Endodermal cell (in vitro differentiated cells): Measurements from ENCODE around the gene PXN. TPM values are rescaled to one million over a fixed set of nuclear protein-coding genes. Genes with fewer than 3 reads are reported as not detected.

Experiments
- DNase-seq: peaks from one replicate; pipeline ENCODE4 v3.0.0-alpha.2; 2017
- H3K27ac ChIP-seq: 2 replicates; pipeline ENCODE4 v1.5.1; 2013; ENCODE audit warnings: mild to moderate bottlenecking, low read depth, low read length, moderate library complexity
- H3K27me3 ChIP-seq: 2 replicates; pipeline ENCODE4 v1.6.1; 2013; ENCODE audit warnings: mild to moderate bottlenecking, low read length, moderate library complexity; ENCODE audit not compliant: insufficient read depth, control insufficient read depth, poor library complexity, severe bottlenecking
- H3K36me3 ChIP-seq: 2 replicates; pipeline ENCODE4 v1.7.0; 2013; ENCODE audit warnings: mild to moderate bottlenecking, low read length, moderate library complexity; ENCODE audit not compliant: control insufficient read depth, insufficient read depth
- H3K4me1 ChIP-seq: one replicate; pipeline ENCODE4 v1.7.0; 2013; ENCODE audit warnings: low read length; ENCODE audit not compliant: control insufficient read depth, insufficient read depth
- H3K4me3 ChIP-seq: 2 replicates; pipeline ENCODE4 v1.5.1; 2013; ENCODE audit warnings: mild to moderate bottlenecking, low read length, moderate library complexity
- H3K9ac ChIP-seq: 2 replicates; pipeline ENCODE4 v1.6.1; 2013; ENCODE audit warnings: mild to moderate bottlenecking, low read length, moderate library complexity; ENCODE audit not compliant: poor library complexity, severe bottlenecking; ENCODE audit errors: extremely low read depth
- H3K9me3 ChIP-seq: 2 replicates; pipeline ENCODE4 v1.6.1; 2013; ENCODE audit warnings: mild to moderate bottlenecking, low read length, moderate library complexity; ENCODE audit not compliant: control insufficient read depth
- H3K27ac Mint-ChIP-seq: 2 replicates; pipeline ENCODE4 v1.8.0; 2020; ENCODE audit warnings: mixed read lengths
- H3K27me3 Mint-ChIP-seq: 2 replicates; pipeline ENCODE4 v1.8.0; 2021; ENCODE audit warnings: mild to moderate bottlenecking, mixed read lengths; ENCODE audit not compliant: insufficient read depth
- H3K36me3 Mint-ChIP-seq: 2 replicates; pipeline ENCODE4 v1.8.0; 2020; ENCODE audit warnings: low read depth, mixed read lengths
- H3K4me1 Mint-ChIP-seq: 2 replicates; pipeline ENCODE4 v1.8.0; 2020; ENCODE audit warnings: mixed read lengths
- H3K4me3 Mint-ChIP-seq: 2 replicates; pipeline ENCODE4 v1.8.0; 2020; ENCODE audit warnings: mild to moderate bottlenecking, moderate library complexity, mixed read lengths
- H3K9me3 Mint-ChIP-seq: 2 replicates; pipeline ENCODE4 v1.8.0; 2020; ENCODE audit warnings: mild to moderate bottlenecking, mixed read lengths
- WGBS, 2 experiments: methylation state at CpG; one replicate each; pipeline versions ENCODE4 v1.1.5 to v1.1.7; 2013; ENCODE audit warnings: missing lambda C conversion rate in 2 of 2, mixed read lengths in 1 of 2; ENCODE audit not compliant: insufficient coverage in 1 of 2, insufficient read length in 1 of 2; 5-methylcytosine and 5-hydroxymethylcytosine counted together
- total RNA-seq, 2 donors: library from RNA; stranded (reverse); fragmentation: NEBNext Ultra II Directional in 1 of 2; extraction: Animal tissue kit (Norgen Biotek cat#: 25700) in 1 of 2; gene quantifications; 2 replicates in 1 of 2; 3 replicates in 1 of 2; pipeline ENCODE4 v1.2.1, GENCODE V29; 2021
- TF ChIP-seq, protein P1 (sequence below): fragments of 200-600 bp; sonication (generic); conservative IDR thresholded peaks from 2 replicates; pipeline ENCODE4 v1.5.0; 2021; ENCODE audit warnings: antibody characterized with exemption, mild to moderate bottlenecking

Gene PXN
- total RNA-seq, 2 donors from 2014 or later = 58.4 to 92.7 TPM

DNA sequence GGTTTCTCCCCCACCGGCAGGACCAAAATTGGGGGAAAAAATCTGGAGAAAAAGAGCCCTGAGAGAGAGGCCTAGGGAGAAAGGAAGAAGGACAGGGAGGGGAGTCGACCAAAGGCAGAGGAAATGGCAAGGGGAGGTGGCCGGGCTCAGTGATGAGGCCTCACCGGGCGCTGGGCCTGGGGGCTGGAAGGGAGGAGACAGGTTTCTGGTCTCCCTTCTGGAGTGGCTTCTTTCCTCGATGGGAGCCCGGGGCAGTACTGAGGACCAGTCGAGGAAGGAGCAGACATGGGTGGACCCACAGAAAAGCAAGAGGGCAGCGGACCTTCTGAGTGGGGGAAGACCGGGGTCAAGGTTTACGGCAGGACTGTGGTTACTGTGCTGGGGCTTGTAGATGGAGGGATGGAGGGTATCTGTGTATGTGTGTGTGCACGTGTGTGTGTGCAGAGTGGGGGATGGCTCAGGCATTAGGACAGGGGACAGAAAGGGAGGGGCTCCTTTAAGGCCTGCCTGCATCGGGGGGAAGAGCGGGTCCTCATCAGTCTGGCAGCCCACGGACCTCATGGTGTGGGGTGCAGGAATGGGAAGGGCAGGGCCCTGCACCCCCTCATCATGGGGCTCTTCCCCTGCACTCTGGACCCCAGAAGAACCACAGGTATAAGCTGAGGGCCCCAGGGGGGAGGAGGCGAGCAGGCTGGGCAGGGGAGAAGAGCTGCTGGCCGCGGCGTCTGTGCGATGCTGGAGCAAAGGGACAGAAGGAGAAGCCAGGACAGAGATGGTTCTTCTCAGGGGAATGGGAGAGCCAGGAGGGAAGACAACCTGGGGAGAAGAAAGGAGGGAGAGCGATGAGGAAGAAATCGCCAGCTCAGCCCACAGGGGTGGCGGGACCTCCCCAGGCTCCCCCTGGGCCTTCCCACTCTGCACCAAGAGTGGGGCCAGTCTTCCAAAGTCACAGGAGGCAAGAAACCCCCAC, 49.5 kb downstream of the PXN start:
- TF ChIP-seq, protein P1, sequence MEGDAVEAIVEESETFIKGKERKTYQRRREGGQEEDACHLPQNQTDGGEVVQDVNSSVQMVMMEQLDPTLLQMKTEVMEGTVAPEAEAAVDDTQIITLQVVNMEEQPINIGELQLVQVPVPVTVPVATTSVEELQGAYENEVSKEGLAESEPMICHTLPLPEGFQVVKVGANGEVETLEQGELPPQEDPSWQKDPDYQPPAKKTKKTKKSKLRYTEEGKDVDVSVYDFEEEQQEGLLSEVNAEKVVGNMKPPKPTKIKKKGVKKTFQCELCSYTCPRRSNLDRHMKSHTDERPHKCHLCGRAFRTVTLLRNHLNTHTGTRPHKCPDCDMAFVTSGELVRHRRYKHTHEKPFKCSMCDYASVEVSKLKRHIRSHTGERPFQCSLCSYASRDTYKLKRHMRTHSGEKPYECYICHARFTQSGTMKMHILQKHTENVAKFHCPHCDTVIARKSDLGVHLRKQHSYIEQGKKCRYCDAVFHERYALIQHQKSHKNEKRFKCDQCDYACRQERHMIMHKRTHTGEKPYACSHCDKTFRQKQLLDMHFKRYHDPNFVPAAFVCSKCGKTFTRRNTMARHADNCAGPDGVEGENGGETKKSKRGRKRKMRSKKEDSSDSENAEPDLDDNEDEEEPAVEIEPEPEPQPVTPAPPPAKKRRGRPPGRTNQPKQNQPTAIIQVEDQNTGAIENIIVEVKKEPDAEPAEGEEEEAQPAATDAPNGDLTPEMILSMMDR = no peak
- no peaks in the 10 kb centered on the region for H3K27me3 ChIP-seq
- peaks cover 51% of the 10 kb centered on the region for H3K36me3 ChIP-seq
- DNase-seq = no peak
- no peak overlapping the region for H3K27ac Mint-ChIP-seq
- no peaks in the 10 kb centered on the region for H3K9me3 Mint-ChIP-seq
- no peaks in the 10 kb centered on the region for H3K4me1 Mint-ChIP-seq
- no peaks in the 10 kb centered on the region for H3K4me1 ChIP-seq
- H3K36me3 Mint-ChIP-seq = peaks cover 58% of the 10 kb centered on the region
- peak overlapping the region; percentile 24 for H3K27ac ChIP-seq
- no peaks in the 10 kb centered on the region for H3K9me3 ChIP-seq
- 93 to 94% methylated on average over 8 to 23 of the region's 23 CpGs for WGBS, 2 experiments
- no peak overlapping the region for H3K9ac ChIP-seq
- no peak overlapping the region for H3K4me3 ChIP-seq
- no peaks in the 10 kb centered on the region for H3K27me3 Mint-ChIP-seq
- H3K4me3 Mint-ChIP-seq = no peak overlapping the region

GRCh38 chr12:120215357-120215735, 50.2 kb downstream of the PXN start:
- Histone ChIP-seq H3K4me1 (no peaks in the 10 kb centered on the region), H3K27me3 (no peaks in the 10 kb centered on the region), H3K9me3 (no peaks in the 10 kb centered on the region), H3K36me3 (peaks cover 56% of the 10 kb centered on the region), H3K4me3 (no peak overlapping the region), H3K27ac (no peak overlapping the region), H3K9ac (no peak overlapping the region)
- Mint-ChIP-seq H3K4me3 (no peak overlapping the region), H3K4me1 (no peaks in the 10 kb centered on the region), H3K27me3 (no peaks in the 10 kb centered on the region), H3K27ac (no peak overlapping the region), H3K9me3 (no peaks in the 10 kb centered on the region), H3K36me3 (peaks cover 55% of the 10 kb centered on the region)
- TF ChIP-seq, protein P1 = no peak
- 90 to 95% methylated on average over 3 to 15 of the region's 15 CpGs for WGBS, 2 experiments
- peak; percentile 49 for DNase-seq

DNA sequence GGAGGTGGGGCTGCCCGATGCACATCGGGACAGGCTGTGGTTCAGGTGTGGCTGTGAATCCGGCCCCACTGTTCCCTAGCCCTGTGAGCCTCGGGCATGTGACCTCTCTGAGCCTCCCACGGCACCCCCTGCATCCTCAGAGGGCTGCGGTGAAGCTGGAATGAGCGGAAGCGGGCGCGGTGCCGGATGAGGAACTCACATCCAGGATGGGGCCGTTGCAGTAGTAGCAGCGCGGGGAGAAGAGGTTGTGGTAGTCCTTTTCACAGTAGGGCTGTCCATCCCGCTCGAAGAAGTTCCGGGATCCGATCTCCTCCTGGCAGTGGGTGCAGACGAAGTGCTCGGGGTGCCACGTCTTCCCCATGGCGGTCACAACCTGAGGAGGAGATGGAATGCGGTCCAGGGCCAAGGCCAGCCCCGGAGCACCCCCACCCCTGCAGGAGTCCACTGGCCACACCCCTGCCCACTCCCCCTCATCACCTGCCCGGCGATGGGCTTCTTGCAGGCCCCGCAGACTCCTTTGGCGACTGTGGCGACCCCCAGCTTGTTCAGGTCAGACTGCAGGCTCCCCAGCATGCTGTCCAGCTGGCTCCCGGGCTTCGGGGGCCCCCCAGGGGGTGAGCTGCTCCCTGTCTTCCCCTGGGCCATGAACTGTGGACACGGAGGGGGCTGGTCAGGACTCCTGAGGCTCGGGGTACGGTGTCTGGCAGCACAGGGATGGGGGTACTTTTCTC, 50.7 kb downstream of the PXN start:
- TF ChIP-seq, protein P1 = no peak
- no peaks in the 10 kb centered on the region for H3K27me3 ChIP-seq
- H3K4me3 ChIP-seq = no peak overlapping the region
- no peaks in the 10 kb centered on the region for H3K4me1 Mint-ChIP-seq
- DNase-seq = peak; percentile 58
- H3K9me3 Mint-ChIP-seq = no peaks in the 10 kb centered on the region
- H3K27me3 Mint-ChIP-seq = no peaks in the 10 kb centered on the region
- 88 to 93% methylated on average over 6 to 34 of the region's 34 CpGs for WGBS, 2 experiments
- peaks cover 61% of the 10 kb centered on the region for H3K36me3 ChIP-seq
- no peak overlapping the region for H3K27ac ChIP-seq
- H3K36me3 Mint-ChIP-seq = peaks cover 57% of the 10 kb centered on the region
- H3K4me3 Mint-ChIP-seq = no peak overlapping the region
- no peaks in the 10 kb centered on the region for H3K9me3 ChIP-seq
- H3K9ac ChIP-seq = no peak overlapping the region
- no peaks in the 10 kb centered on the region for H3K4me1 ChIP-seq
- H3K27ac Mint-ChIP-seq = no peak overlapping the region
